DND-41 (cell line): ENCODE measurements around the gene GALNT4.
A peak's percentile ranks its signal among the peaks of the same experiment; 100 is the strongest.

Experiments used
- ATAC-seq: fragments of 200-7000 bp; cut with Tn5 transposase; 3 replicates; pipeline ENCODE4 v1.9.1; 2021; ENCODE audit warnings: low read depth; ENCODE audit not compliant: insufficient read depth
- DNase-seq: peaks from one replicate; pipeline ENCODE4 v3.0.0-alpha.2; 2020
- H2AFZ ChIP-seq: 2 replicates; pipeline ENCODE4 v1.6.0; 2012; ENCODE audit warnings: low read depth, low read length
- H3K27ac ChIP-seq: 2 replicates; pipeline ENCODE4 v1.5.1; 2012; ENCODE audit warnings: low read length, inconsistent platforms
- H3K27me3 ChIP-seq: fragments of 200-600 bp; sonication (generic); 2 replicates; pipeline ENCODE4 v1.6.0; 2012; ENCODE audit warnings: low read length, mild to moderate bottlenecking, inconsistent platforms; ENCODE audit not compliant: insufficient read depth, poor library complexity
- H3K36me3 ChIP-seq: 2 replicates; pipeline ENCODE4 v1.5.1; 2012; ENCODE audit warnings: low read length, inconsistent platforms; ENCODE audit not compliant: insufficient read depth
- H3K4me1 ChIP-seq: 2 replicates; pipeline ENCODE4 v1.5.1; 2012; ENCODE audit warnings: mild to moderate bottlenecking, low read length; ENCODE audit not compliant: insufficient read depth
- H3K4me2 ChIP-seq: 2 replicates; pipeline ENCODE4 v1.6.0; 2012; ENCODE audit warnings: mild to moderate bottlenecking, moderate library complexity, low read length, inconsistent platforms; ENCODE audit not compliant: insufficient read depth
- H3K4me3 ChIP-seq, 2 experiments: fragments of 200-600 bp in 1 of 2; shearing (Covaris generic) in 1 of 2; 2 replicates each; pipeline ENCODE4 v1.5.1; 2012 to 2016; ENCODE audit warnings: inconsistent platforms in 2 of 2, low read length in 2 of 2, mild to moderate bottlenecking in 2 of 2, low read depth in 1 of 2, moderate library complexity in 1 of 2
- H3K79me2 ChIP-seq: 2 replicates; pipeline ENCODE4 v1.6.0; 2012; ENCODE audit warnings: low read length, inconsistent platforms; ENCODE audit not compliant: insufficient read depth
- H3K9ac ChIP-seq: 2 replicates; pipeline ENCODE4 v1.6.0; 2012; ENCODE audit warnings: low read depth, mild to moderate bottlenecking, inconsistent platforms, low read length, moderate library complexity
- H3K9me3 ChIP-seq: 2 replicates; pipeline ENCODE4 v1.5.1; 2012; ENCODE audit warnings: low read length, moderate library complexity, mild to moderate bottlenecking, inconsistent platforms; ENCODE audit not compliant: insufficient read depth, severe bottlenecking
- H4K20me1 ChIP-seq: 2 replicates; pipeline ENCODE4 v1.6.0; 2012; ENCODE audit warnings: low read length; ENCODE audit not compliant: insufficient read depth
- EZH2 ChIP-seq: IDR thresholded peaks from 3 replicates; pipeline ENCODE4 v1.6.1; 2012; ENCODE audit warnings: borderline replicate concordance, low read depth, mild to moderate bottlenecking, moderate library complexity, low read length, inconsistent platforms; ENCODE audit not compliant: severe bottlenecking
- TF ChIP-seq, protein P1 (sequence below): IDR thresholded peaks from 2 replicates; pipeline ENCODE4 v1.5.1; 2012; ENCODE audit warnings: borderline replicate concordance, low read length, moderate library complexity, mild to moderate bottlenecking; ENCODE audit not compliant: poor library complexity, severe bottlenecking; ENCODE audit errors: extremely low read depth

Gene GALNT4

DNA sequence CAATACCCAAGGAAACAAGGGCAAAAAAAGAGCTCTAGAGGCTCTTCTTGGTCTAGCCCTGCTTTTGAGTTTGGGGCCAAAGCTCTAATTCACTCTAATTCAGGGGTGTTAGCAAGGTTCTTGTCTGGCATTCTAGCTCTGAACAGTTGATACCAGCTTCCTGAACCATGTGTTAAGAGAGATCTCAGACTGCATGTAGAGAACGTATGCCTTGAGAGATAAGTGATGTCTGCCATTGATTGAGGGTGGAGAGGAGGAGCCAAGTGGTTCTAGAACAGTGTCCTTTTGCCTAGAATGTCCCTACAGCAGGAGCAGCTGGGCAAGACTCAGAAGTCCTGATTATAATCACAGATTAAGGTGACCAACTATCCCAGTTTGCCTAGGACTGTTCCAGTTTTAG is 19.4 kb upstream of the GALNT4 start:
- no peak for TF ChIP-seq EZH2
- TF ChIP-seq, protein P1, sequence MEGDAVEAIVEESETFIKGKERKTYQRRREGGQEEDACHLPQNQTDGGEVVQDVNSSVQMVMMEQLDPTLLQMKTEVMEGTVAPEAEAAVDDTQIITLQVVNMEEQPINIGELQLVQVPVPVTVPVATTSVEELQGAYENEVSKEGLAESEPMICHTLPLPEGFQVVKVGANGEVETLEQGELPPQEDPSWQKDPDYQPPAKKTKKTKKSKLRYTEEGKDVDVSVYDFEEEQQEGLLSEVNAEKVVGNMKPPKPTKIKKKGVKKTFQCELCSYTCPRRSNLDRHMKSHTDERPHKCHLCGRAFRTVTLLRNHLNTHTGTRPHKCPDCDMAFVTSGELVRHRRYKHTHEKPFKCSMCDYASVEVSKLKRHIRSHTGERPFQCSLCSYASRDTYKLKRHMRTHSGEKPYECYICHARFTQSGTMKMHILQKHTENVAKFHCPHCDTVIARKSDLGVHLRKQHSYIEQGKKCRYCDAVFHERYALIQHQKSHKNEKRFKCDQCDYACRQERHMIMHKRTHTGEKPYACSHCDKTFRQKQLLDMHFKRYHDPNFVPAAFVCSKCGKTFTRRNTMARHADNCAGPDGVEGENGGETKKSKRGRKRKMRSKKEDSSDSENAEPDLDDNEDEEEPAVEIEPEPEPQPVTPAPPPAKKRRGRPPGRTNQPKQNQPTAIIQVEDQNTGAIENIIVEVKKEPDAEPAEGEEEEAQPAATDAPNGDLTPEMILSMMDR = no peak
- no peak for DNase-seq
- H3K4me3 ChIP-seq = no peak overlapping the region

DNA sequence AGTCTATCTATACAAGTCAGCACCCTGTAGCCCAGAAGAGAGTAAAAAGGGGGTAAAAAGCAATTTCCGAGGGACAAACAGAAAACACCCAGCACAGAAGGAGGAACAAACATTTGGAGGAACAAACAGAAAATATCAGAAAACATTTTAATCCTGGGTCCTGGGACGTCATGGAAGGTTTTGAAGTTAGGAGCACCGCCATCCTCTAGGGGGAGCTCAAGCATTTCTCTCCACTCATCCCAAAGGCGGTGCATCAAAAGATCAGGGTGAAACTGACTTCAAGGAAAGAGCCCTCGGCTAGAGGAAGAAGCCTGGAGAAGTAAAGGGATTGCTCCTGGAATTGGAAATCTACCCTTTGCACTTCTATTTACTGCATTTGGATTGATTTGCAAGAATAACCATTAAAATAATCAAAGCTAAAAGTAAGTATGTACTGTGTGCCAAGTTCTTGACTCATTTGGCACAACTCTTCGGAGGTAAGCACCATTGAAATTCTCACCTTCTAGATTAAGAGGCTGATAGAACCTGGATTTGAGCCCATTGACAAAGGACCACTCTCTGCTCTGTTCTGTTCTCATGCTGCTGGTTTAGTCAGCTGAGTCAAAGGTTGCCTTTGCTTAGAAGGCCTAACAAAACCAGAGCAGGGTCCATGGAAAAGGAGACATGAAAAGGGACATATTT is 18.5 kb upstream of the GALNT4 start:
- Histone ChIP-seq H3K27me3 (no peaks in the 10 kb centered on the region), H2AFZ (no peak overlapping the region), H3K27ac (no peak overlapping the region), H3K9ac (no peak overlapping the region), H3K79me2 (no peaks in the 10 kb centered on the region), H3K4me2 (no peak overlapping the region), H3K36me3 (no peaks in the 10 kb centered on the region), H3K4me1 (no peaks in the 10 kb centered on the region), H4K20me1 (no peaks in the 10 kb centered on the region), H3K9me3 (no peaks in the 10 kb centered on the region), H3K4me3 (no peak overlapping the region)
- ATAC-seq (peak; percentile 94), DNase-seq (peak; percentile 72)
- TF ChIP-seq, protein P1 = peak; percentile 92
- TF ChIP-seq EZH2 = no peak

More for the DNA sequence above, 19.4 kb upstream of the GALNT4 start:
- Histone ChIP-seq H3K9ac (no peak overlapping the region), H3K4me2 (no peak overlapping the region), H3K27me3 (no peaks in the 10 kb centered on the region), H3K4me1 (no peaks in the 10 kb centered on the region), H3K9me3 (no peaks in the 10 kb centered on the region), H3K27ac (no peak overlapping the region), H2AFZ (no peak overlapping the region), H3K79me2 (no peaks in the 10 kb centered on the region), H4K20me1 (no peaks in the 10 kb centered on the region), H3K36me3 (no peaks in the 10 kb centered on the region)
- ATAC-seq = no peak

DNA sequence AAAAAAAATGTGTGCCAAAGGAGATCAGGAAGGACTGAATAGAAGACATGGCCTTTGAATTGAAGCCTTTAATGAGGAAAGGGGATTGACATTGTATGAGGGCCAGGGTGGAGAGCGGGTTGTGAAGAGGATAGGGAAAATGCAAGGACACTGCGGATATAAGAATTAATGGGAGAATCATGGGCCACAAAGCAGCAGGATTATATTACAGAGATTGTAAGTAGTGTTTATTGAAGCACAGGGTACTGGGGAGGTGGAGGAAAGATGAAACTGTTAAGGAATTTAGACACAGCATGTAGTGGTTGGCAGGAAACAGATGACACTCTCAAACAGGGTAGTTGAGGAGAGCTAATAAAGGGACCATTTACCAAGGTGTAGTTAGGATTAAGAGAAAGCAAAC is 17.6 kb upstream of the GALNT4 start:
- no peak overlapping the region for H2AFZ ChIP-seq
- no peaks in the 10 kb centered on the region for H3K9me3 ChIP-seq
- no peak for DNase-seq
- no peaks in the 10 kb centered on the region for H3K79me2 ChIP-seq
- no peaks in the 10 kb centered on the region for H3K27me3 ChIP-seq
- H3K27ac ChIP-seq = no peak overlapping the region
- no peak for ATAC-seq
- H3K9ac ChIP-seq = no peak overlapping the region
- TF ChIP-seq EZH2 = no peak
- TF ChIP-seq, protein P1 = no peak
- no peaks in the 10 kb centered on the region for H3K36me3 ChIP-seq
- no peak overlapping the region for H3K4me2 ChIP-seq
- H3K4me3 ChIP-seq = no peak overlapping the region
- no peaks in the 10 kb centered on the region for H3K4me1 ChIP-seq
- no peaks in the 10 kb centered on the region for H4K20me1 ChIP-seq

DNA sequence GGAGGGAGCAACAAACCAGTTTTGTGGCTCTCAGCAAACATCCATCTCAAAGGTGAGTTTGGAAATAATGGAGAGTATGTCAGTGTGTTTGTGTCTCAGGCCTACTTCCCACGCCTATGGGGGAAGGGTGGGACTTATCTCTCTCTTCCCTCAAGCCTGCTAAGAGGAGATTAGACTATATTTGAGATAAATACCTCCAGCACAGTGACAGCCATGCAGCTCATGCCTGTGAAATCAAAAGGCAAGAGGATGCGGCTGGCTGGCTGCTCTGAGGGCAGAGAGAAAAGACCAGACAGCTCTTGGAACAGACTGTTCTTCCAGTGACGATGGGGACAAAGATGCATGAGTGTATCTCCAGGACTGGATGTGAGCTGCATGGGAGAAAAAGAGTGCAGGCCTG is 16.0 kb upstream of the GALNT4 start:
- Histone ChIP-seq H3K9ac (no peak overlapping the region), H3K79me2 (no peaks in the 10 kb centered on the region), H4K20me1 (no peaks in the 10 kb centered on the region), H3K27ac (no peak overlapping the region), H3K4me2 (no peak overlapping the region), H3K9me3 (no peaks in the 10 kb centered on the region), H3K27me3 (no peaks in the 10 kb centered on the region), H3K4me3 (no peak overlapping the region), H3K4me1 (no peaks in the 10 kb centered on the region), H3K36me3 (no peaks in the 10 kb centered on the region), H2AFZ (no peak overlapping the region)
- DNase-seq (no peak), ATAC-seq (no peak)
- TF ChIP-seq EZH2 = no peak
- TF ChIP-seq, protein P1 = no peak
